IMR-90 (cell line): ENCODE measurements around the gene MYO1A.

Source experiments
- BHLHE40 ChIP-seq: fragments of 150-350 bp; IDR thresholded peaks from 2 replicates; pipeline ENCODE4 v1.6.1; 2016; ENCODE audit warnings: mild to moderate bottlenecking, low read depth, low read length
- CEBPB ChIP-seq: IDR thresholded peaks from 2 replicates; pipeline ENCODE4 v1.6.1; 2012; ENCODE audit warnings: low read depth, low read length, improper control_type of control experiment
- CHD1 ChIP-seq: IDR thresholded peaks from 2 replicates; pipeline ENCODE4 v1.6.1; 2012; ENCODE audit warnings: low read depth, low read length, improper control_type of control experiment
- MXI1 ChIP-seq: IDR thresholded peaks from 2 replicates; pipeline ENCODE4 v1.6.1; 2012; ENCODE audit warnings: low read depth, mild to moderate bottlenecking, low read length, moderate library complexity, borderline replicate concordance
- POLR2A ChIP-seq: IDR thresholded peaks from 2 replicates; pipeline ENCODE4 v1.6.1; 2012; ENCODE audit warnings: mild to moderate bottlenecking, low read depth, low read length
- RCOR1 ChIP-seq: IDR thresholded peaks from 2 replicates; pipeline ENCODE4 v1.6.1; 2012; ENCODE audit warnings: mild to moderate bottlenecking, low read length, improper control_type of control experiment; ENCODE audit not compliant: insufficient replicate concordance
- RFX5 ChIP-seq: IDR thresholded peaks from 2 replicates; pipeline ENCODE4 v1.8.0; 2012; ENCODE audit warnings: low read depth, mild to moderate bottlenecking, low read length, moderate library complexity
- TF ChIP-seq, protein P1 (sequence below): conservative IDR thresholded peaks from 2 replicates; pipeline ENCODE4 v1.5.1; 2012; ENCODE audit warnings: mild to moderate bottlenecking, low read depth, low read length, improper control_type of control experiment
- TF ChIP-seq, protein P2 (sequence below): fragments of 150-350 bp; IDR thresholded peaks from 2 replicates; pipeline ENCODE4 v1.6.1; 2017; ENCODE audit warnings: mild to moderate bottlenecking, antibody characterized with exemption, low read length, low read depth
- TF ChIP-seq, protein P3 (sequence below): fragments of 150-350 bp; IDR thresholded peaks from 2 replicates; pipeline ENCODE4 v1.6.1; 2016; ENCODE audit warnings: low read depth, mild to moderate bottlenecking, low read length, moderate library complexity, borderline replicate concordance

DNA sequence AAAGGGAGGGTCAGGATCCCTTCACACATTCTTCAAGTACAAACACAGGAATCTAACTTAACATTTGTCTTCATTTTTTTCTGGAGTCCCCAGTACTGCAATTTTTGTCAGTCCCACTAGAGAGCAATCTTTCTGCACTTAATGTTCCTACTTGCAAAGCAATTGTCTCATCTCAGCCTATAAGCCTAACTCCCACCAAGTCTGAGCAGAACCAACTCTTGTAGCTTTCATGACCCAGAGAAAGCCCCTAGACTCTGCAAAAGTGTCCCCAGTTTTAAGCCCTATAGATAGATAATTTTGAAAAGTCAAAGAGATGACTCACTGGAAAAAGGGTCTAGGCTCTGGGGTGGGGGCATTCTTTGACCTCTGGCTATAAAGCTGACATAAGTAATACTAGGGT, 41.8 kb downstream of the MYO1A start:
- TF ChIP-seq, protein P1, sequence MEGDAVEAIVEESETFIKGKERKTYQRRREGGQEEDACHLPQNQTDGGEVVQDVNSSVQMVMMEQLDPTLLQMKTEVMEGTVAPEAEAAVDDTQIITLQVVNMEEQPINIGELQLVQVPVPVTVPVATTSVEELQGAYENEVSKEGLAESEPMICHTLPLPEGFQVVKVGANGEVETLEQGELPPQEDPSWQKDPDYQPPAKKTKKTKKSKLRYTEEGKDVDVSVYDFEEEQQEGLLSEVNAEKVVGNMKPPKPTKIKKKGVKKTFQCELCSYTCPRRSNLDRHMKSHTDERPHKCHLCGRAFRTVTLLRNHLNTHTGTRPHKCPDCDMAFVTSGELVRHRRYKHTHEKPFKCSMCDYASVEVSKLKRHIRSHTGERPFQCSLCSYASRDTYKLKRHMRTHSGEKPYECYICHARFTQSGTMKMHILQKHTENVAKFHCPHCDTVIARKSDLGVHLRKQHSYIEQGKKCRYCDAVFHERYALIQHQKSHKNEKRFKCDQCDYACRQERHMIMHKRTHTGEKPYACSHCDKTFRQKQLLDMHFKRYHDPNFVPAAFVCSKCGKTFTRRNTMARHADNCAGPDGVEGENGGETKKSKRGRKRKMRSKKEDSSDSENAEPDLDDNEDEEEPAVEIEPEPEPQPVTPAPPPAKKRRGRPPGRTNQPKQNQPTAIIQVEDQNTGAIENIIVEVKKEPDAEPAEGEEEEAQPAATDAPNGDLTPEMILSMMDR = peak; percentile 89
- no peak for TF ChIP-seq POLR2A
- TF ChIP-seq, protein P2, sequence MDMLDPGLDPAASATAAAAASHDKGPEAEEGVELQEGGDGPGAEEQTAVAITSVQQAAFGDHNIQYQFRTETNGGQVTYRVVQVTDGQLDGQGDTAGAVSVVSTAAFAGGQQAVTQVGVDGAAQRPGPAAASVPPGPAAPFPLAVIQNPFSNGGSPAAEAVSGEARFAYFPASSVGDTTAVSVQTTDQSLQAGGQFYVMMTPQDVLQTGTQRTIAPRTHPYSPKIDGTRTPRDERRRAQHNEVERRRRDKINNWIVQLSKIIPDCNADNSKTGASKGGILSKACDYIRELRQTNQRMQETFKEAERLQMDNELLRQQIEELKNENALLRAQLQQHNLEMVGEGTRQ = no peak
- TF ChIP-seq BHLHE40 = no peak
- TF ChIP-seq MXI1 = no peak
- TF ChIP-seq CHD1 = no peak
- TF ChIP-seq RFX5 = no peak
- TF ChIP-seq CEBPB = no peak
- TF ChIP-seq, protein P3, sequence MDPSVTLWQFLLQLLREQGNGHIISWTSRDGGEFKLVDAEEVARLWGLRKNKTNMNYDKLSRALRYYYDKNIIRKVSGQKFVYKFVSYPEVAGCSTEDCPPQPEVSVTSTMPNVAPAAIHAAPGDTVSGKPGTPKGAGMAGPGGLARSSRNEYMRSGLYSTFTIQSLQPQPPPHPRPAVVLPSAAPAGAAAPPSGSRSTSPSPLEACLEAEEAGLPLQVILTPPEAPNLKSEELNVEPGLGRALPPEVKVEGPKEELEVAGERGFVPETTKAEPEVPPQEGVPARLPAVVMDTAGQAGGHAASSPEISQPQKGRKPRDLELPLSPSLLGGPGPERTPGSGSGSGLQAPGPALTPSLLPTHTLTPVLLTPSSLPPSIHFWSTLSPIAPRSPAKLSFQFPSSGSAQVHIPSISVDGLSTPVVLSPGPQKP = no peak
- TF ChIP-seq RCOR1 = no peak
